Measurements from ENCODE around the gene SPATA4. TPM values are rescaled to one million over a fixed set of nuclear protein-coding genes. Genes with fewer than 3 reads are reported as not detected.
A peak's percentile ranks its signal among the peaks of the same experiment; 100 is the strongest.

Gene SPATA4
- total RNA-seq, 1 donor, result 0.72 TPM

GRCh38 chr4:176149680-176150355, 45.6 kb downstream of the SPATA4 start:
- Histone ChIP-seq H3K27me3 (ENCODE audit: insufficient read depth, low read length) (no peaks in the 10 kb centered on the region), H2AFZ (ENCODE audit: low read length) (peak overlapping the region; percentile 67), H3K27ac (ENCODE audit: low read depth, low read length) (no peak overlapping the region), H3K4me2 (ENCODE audit: insufficient read depth, low read length) (no peak overlapping the region), H3K79me2 (ENCODE audit: insufficient read depth, low read length) (no peaks in the 10 kb centered on the region), H4K20me1 (ENCODE audit: insufficient read depth, low read length) (no peaks in the 10 kb centered on the region), H3K9me3 (ENCODE audit: low read depth, low read length) (no peaks in the 10 kb centered on the region), H3K4me1 (ENCODE audit: insufficient read depth, low read length) (peaks cover 5% of the 10 kb centered on the region), H3K4me3 (ENCODE audit: insufficient read depth, low read length) (no peak overlapping the region), H3K36me3 (ENCODE audit: insufficient read depth, low read length) (no peaks in the 10 kb centered on the region)
- TF ChIP-seq CTCF (IDR thresholded peaks at IDR 0.05; ENCODE audit: extremely low read depth, low read depth, low read length), result no peak
- no peak for DNase-seq (ENCODE audit: insufficient read length, low spot score, missing footprints)

GRCh38 chr4:176142253-176142652, 53.1 kb downstream of the SPATA4 start:
- Histone ChIP-seq H3K27ac (ENCODE audit: low read depth, low read length) (no peak overlapping the region), H3K4me3 (ENCODE audit: insufficient read depth, low read length) (no peak overlapping the region), H3K27me3 (ENCODE audit: insufficient read depth, low read length) (no peaks in the 10 kb centered on the region), H2AFZ (ENCODE audit: low read length) (no peak overlapping the region), H3K9me3 (ENCODE audit: low read depth, low read length) (no peaks in the 10 kb centered on the region), H4K20me1 (ENCODE audit: insufficient read depth, low read length) (no peaks in the 10 kb centered on the region), H3K79me2 (ENCODE audit: insufficient read depth, low read length) (no peaks in the 10 kb centered on the region), H3K36me3 (ENCODE audit: insufficient read depth, low read length) (no peaks in the 10 kb centered on the region), H3K4me1 (ENCODE audit: insufficient read depth, low read length) (no peaks in the 10 kb centered on the region), H3K4me2 (ENCODE audit: insufficient read depth, low read length) (no peak overlapping the region)
- DNase-seq (ENCODE audit: insufficient read length, low spot score, missing footprints), result no peak
- no peak for TF ChIP-seq CTCF (IDR thresholded peaks at IDR 0.05; ENCODE audit: extremely low read depth, low read depth, low read length)

- Histone ChIP-seq H3K79me2 (ENCODE audit: insufficient read depth, low read length) (no peaks in the 10 kb centered on the region), H3K36me3 (ENCODE audit: insufficient read depth, low read length) (no peaks in the 10 kb centered on the region), H3K4me2 (ENCODE audit: insufficient read depth, low read length) (no peak overlapping the region), H3K27me3 (ENCODE audit: insufficient read depth, low read length) (no peaks in the 10 kb centered on the region), H3K4me3 (ENCODE audit: insufficient read depth, low read length) (no peak overlapping the region), H3K4me1 (ENCODE audit: insufficient read depth, low read length) (no peaks in the 10 kb centered on the region), H2AFZ (ENCODE audit: low read length) (no peak overlapping the region), H3K27ac (ENCODE audit: low read depth, low read length) (no peak overlapping the region), H4K20me1 (ENCODE audit: insufficient read depth, low read length) (no peaks in the 10 kb centered on the region), H3K9me3 (ENCODE audit: low read depth, low read length) (no peaks in the 10 kb centered on the region)
- no peak for DNase-seq (ENCODE audit: insufficient read length, low spot score, missing footprints)
- TF ChIP-seq CTCF (IDR thresholded peaks at IDR 0.05; ENCODE audit: extremely low read depth, low read depth, low read length), result no peak
Observed at GRCh38 chr4:176139518-176139917, 55.9 kb downstream of the SPATA4 start.

- DNase-seq (ENCODE audit: insufficient read length, low spot score, missing footprints), result peak; percentile 21
- Histone ChIP-seq H3K9me3 (ENCODE audit: low read depth, low read length) (no peaks in the 10 kb centered on the region), H4K20me1 (ENCODE audit: insufficient read depth, low read length) (no peaks in the 10 kb centered on the region), H3K36me3 (ENCODE audit: insufficient read depth, low read length) (no peaks in the 10 kb centered on the region), H3K27me3 (ENCODE audit: insufficient read depth, low read length) (no peaks in the 10 kb centered on the region), H3K4me2 (ENCODE audit: insufficient read depth, low read length) (no peak overlapping the region), H3K4me3 (ENCODE audit: insufficient read depth, low read length) (no peak overlapping the region), H3K79me2 (ENCODE audit: insufficient read depth, low read length) (no peaks in the 10 kb centered on the region), H2AFZ (ENCODE audit: low read length) (no peak overlapping the region), H3K27ac (ENCODE audit: low read depth, low read length) (no peak overlapping the region), H3K4me1 (ENCODE audit: insufficient read depth, low read length) (no peaks in the 10 kb centered on the region)
- TF ChIP-seq CTCF (IDR thresholded peaks at IDR 0.05; ENCODE audit: extremely low read depth, low read depth, low read length), result no peak
Observed at GRCh38 chr4:176137631-176138030, 57.8 kb downstream of the SPATA4 start.

Measured in osteoblast (primary cell).